H7 (cell line): ENCODE measurements around the gene NPFF. TPM values are rescaled to one million over a fixed set of nuclear protein-coding genes. Genes with fewer than 3 reads are reported as not detected.
"Not testable (repeated sequence)": the region's sequence is repeated elsewhere in the genome, so short reads cannot be mapped to it uniquely, and the experiment has no call there.

Experiments used
- DNase-seq: peaks from one replicate; pipeline ENCODE4 v3.0.0; 2012
- H3K27me3 ChIP-seq: 2 replicates; pipeline ENCODE4 v1.6.0; 2011; ENCODE audit warnings: mild to moderate bottlenecking, low read length; ENCODE audit not compliant: control insufficient read depth, insufficient read depth
- H3K36me3 ChIP-seq: replicated peaks from 2 replicates; pipeline ENCODE4 v1.5.1; 2011; ENCODE audit warnings: low read length; ENCODE audit not compliant: control insufficient read depth, insufficient read depth
- H3K4me3 ChIP-seq: 2 replicates; pipeline ENCODE4 v1.5.1; 2011; ENCODE audit warnings: low read depth, mild to moderate bottlenecking, control low read depth, low read length, moderate library complexity; ENCODE audit not compliant: insufficient read depth
- total RNA-seq: library from RNA; depleted of rRNA; stranded (reverse); fragments of >200 nt; shearing (Covaris generic); gene quantifications from 2 replicates; pipeline ENCODE4 v1.2.3, GENCODE V29; 2014; rRNA removed

Gene NPFF
- total RNA-seq: not detected in 2 replicates

- Histone ChIP-seq H3K36me3 (peaks cover 16% of the 10 kb centered on the region), H3K27me3 (no peaks in the 10 kb centered on the region), H3K4me3 (no peak within 1 kb of the TSS)
- no peak for DNase-seq
Observed at GRCh38 chr12:53506881-53507602, at the start of gene NPFF. TSS of gene NPFF (minus strand) at chr12:53507484. CDS start at chr12:53507474, 10 bp downstream.

DNA sequence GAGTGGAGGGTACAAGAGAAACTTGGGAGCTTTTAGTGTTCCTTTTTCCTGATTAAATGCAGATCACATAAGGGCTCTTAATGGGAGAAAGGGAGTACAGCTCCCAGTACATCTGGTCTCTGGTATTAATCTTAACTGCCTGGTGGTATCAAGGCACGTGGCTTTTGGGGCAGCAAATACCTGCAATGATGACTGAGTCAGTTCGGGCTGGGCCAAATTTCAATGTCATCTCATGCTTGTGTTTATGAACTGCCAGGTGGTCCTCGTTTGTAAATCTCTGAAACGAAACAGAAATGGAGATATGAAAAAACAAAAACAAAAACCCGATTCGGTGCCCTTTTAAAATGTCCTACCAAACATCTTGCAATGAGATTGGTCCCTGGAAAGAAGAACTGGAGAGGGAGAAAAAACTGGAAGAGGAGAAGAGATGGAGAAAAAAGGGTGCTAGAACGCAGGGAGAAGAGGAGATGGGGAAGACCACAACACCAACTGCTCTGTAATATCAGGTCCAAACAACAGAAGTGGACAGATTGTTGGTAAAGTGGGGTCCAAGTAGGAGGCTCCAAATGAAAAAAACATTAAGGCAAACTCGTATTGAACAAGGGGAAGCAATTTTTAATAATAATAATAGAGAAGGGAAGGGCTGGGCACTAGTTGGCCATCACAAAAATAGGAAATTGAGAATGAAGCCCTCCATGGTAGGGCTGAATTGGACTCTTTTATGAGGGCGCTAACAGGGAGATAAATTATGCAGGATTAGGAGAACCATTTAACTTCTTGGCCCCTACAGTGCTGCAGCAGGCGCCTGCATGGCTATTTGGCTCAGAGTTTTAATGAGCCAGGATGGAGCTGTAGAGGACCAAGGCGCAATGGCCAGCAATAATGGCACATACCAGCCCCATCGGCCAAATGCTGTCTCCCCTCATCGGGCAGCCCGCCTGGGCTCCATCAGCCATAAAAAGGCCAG lies 45.4 kb upstream of the NPFF start:
- H3K4me3 ChIP-seq: no peak overlapping the region
- DNase-seq: no peak
- peaks cover 1% of the 10 kb centered on the region; the same call in 1 of the 2 replicates for H3K36me3 ChIP-seq
- no peaks in the 10 kb centered on the region for H3K27me3 ChIP-seq

DNA sequence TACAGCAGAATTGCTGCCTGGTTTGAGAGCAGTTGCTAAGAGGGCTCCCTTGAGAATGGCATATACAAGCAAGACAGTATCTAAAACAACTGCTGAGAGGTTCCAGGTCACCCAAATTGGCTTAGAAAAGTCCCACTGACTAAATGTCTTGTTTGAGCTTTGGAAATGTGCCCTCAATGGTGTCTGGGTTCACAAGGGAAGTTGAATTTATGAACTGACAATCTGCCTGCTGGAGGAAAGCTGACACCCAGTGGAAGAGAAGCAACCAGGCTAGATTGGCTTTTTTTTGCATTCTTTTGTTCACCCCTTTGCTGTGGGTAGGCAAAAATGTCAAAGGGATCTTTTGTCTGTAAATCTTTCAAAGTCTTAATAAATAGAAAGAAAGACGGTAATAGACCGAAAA lies 44.6 kb upstream of the NPFF start:
- no peak overlapping the region for H3K4me3 ChIP-seq
- no peaks in the 10 kb centered on the region for H3K27me3 ChIP-seq
- H3K36me3 ChIP-seq: peaks cover 1% of the 10 kb centered on the region; the same call in 1 of the 2 replicates
- DNase-seq: no peak

GRCh38 chr12:53550595-53550994 lies 43.3 kb upstream of the NPFF start:
- Histone ChIP-seq H3K4me3 (no peak overlapping the region), H3K36me3 (peaks cover 1% of the 10 kb centered on the region; the same call in 1 of the 2 replicates), H3K27me3 (no peaks in the 10 kb centered on the region)
- DNase-seq: no peak

GRCh38 chr12:53550131-53550530 lies 42.8 kb upstream of the NPFF start:
- H3K4me3 ChIP-seq, DNase-seq, H3K36me3 ChIP-seq, H3K27me3 ChIP-seq: not testable (repeated sequence)

GRCh38 chr12:53548354-53548753 lies 41.1 kb upstream of the NPFF start:
- H3K36me3 ChIP-seq, DNase-seq, H3K4me3 ChIP-seq, H3K27me3 ChIP-seq: not testable (repeated sequence)

DNA sequence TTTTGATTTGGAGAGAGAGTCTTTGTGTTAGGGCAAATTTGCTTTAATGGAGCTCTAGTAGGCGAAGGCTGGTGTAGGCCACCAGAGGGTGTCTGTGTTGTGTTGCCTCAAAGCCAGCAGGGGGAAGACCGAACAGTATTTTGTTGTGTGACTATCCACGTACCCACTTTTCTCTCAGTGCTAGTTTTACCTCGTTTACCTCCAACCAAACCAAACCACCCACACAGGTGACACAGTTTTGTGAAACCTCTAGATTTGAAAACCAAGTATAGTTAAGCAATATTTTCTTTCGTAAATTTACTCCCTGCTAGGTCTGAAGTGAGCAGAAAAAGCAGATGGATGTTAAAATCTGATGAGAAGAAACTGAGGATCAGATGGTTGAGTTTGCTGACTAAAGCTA lies 36.3 kb upstream of the NPFF start:
- H3K36me3 ChIP-seq: peaks cover 1% of the 10 kb centered on the region
- H3K27me3 ChIP-seq: no peaks in the 10 kb centered on the region
- no peak overlapping the region for H3K4me3 ChIP-seq
- peak; percentile 75 for DNase-seq

DNA sequence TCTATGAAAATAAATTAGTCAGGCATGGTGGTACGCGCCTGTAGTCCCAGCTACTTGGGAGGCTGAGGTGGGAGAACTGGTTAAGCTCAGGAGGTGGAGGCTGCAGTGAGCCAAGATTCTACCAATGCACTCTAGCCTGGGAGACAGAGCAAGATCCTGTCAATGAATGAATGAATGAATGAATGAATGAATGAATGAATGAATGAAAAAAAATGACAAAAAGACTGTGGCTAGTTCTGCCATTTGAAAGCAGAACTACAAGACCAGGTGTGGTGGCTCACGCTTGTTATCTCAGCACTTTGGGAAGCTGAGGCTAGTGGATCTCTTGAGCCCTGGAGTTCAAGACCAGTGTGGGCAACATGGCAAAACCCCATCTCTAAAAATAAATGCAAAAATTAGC lies 32.2 kb upstream of the NPFF start:
- Histone ChIP-seq H3K4me3 (no peak overlapping the region), H3K36me3 (peaks cover 1% of the 10 kb centered on the region), H3K27me3 (no peaks in the 10 kb centered on the region)
- DNase-seq: no peak

DNA sequence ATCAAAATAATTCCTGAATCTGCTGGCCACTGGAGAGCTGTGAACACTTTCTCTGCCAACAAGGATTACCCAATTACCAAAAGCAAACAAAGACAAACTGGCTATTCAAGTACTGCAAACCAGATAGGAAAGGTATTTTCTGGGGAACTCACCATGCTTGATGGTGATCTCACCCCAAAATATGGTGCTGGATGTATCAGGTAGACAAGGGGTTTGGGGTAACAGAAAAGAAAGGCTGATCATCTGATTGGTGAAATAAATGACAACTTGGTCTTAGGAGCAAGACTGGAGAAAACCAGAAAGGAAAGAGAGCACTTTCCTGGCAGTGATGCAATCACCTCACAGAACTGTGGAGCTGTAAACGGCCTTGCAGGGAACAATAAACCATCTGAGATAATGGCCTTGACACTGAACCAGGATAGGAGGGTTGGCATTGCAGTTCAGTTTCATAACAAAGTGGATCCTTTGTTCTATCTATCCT lies 31.0 kb upstream of the NPFF start:
- peaks cover 3% of the 10 kb centered on the region for H3K36me3 ChIP-seq
- no peak for DNase-seq
- no peak overlapping the region for H3K4me3 ChIP-seq
- H3K27me3 ChIP-seq: no peaks in the 10 kb centered on the region

DNA sequence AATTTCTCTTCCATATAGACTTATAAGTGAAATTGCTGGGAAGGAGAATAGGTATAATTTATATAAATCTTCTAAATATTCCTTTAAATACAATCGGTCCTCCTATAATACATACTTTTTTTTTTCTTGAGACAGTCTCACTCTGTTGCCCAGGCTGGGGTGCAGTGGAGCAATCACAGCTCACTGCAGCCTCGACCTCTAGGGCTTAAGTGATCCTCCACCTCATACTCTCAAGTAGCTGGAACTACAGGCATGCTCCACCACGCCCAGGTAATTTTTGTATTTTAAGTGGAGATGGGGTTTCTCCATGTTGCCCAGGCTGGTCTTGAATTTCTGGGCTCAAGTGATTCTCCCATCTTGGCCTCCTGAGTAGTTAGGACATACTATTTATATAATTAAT lies 29.7 kb upstream of the NPFF start:
- peaks cover 7% of the 10 kb centered on the region for H3K36me3 ChIP-seq
- DNase-seq: no peak
- H3K4me3 ChIP-seq: no peak overlapping the region
- no peaks in the 10 kb centered on the region for H3K27me3 ChIP-seq

DNA sequence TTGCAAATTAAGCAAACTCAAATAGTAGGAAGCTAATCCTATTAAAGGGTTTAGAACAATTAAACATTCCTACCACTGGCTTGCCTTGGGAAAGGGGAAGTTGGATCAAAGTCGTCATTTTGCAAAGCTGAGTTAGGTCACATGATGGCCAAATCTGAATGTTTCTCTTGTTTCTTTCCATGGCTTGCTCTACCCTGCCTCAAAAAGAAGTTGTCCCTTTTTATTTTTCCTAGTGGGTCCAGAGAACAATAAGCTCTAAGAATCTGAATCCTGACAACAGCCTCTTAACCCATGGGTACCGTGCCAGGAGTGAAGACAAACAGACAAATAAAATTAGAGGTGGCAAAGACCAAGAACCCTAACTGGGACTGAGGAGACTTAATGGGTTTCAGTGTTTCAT lies 26.2 kb upstream of the NPFF start:
- H3K4me3 ChIP-seq: no peak overlapping the region
- H3K36me3 ChIP-seq: peaks cover 5% of the 10 kb centered on the region
- no peak for DNase-seq
- H3K27me3 ChIP-seq: no peaks in the 10 kb centered on the region

DNA sequence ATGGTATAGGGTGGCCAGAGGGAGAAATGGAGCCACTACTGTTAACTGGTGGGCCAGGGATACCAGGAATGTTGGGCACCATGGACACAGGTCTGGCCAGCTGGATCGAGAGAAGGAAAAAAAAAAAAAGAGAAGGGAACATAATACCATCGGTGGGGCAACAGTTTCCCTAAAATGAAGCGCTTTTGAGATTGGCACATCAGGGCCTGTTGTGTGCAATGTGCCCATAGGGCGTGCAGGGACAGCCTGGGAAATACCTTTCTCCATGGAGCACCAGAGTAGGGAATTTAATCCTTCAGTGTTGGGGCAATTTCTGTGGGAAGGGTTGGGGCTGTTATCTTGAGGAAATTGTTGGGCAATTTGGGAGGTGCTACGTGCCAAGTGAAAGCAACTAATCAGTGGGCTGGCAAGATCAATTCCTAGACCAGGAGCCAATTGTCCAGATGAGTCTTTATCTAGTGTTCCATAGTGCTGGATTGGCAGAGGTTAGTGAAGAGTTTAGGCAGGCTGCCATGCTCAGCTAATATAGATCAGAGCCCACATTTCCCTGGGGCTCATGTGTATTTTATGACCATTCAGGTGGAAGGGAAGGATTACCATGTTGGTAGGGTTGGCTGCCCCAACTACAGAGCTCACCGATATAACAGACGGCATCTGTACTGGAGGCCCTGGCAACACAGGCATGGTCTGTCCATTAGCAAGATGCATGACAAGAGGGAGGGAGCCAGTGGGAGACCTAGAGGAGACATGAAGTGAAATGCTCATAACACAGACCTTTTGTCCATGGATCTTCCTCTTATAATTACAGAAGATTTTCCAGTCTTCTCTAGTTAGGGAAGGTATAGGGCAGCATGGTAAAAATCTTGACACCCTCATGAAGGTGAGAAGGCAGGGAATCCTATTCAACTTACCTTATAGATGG lies 25.5 kb upstream of the NPFF start:
- peaks cover 5% of the 10 kb centered on the region for H3K36me3 ChIP-seq
- no peak overlapping the region for H3K4me3 ChIP-seq
- no peaks in the 10 kb centered on the region for H3K27me3 ChIP-seq
- DNase-seq: no peak

- H3K27me3 ChIP-seq: no peaks in the 10 kb centered on the region
- DNase-seq: no peak
- H3K36me3 ChIP-seq: peaks cover 5% of the 10 kb centered on the region
- no peak overlapping the region for H3K4me3 ChIP-seq
Observed at GRCh38 chr12:53532021-53532420, 24.7 kb upstream of the NPFF start.

- peaks cover 5% of the 10 kb centered on the region for H3K36me3 ChIP-seq
- no peaks in the 10 kb centered on the region for H3K27me3 ChIP-seq
- H3K4me3 ChIP-seq: no peak overlapping the region
- DNase-seq: no peak
Observed at GRCh38 chr12:53530920-53531319, 23.6 kb upstream of the NPFF start.
